Fibroblast of skin of right biceps (primary cell): Measurements from ENCODE around the gene INSRR.

Experiments used
- DNase-seq: peaks from one replicate; pipeline ENCODE4 v3.0.0-alpha.2; 2013

The INSRR gene

DNA sequence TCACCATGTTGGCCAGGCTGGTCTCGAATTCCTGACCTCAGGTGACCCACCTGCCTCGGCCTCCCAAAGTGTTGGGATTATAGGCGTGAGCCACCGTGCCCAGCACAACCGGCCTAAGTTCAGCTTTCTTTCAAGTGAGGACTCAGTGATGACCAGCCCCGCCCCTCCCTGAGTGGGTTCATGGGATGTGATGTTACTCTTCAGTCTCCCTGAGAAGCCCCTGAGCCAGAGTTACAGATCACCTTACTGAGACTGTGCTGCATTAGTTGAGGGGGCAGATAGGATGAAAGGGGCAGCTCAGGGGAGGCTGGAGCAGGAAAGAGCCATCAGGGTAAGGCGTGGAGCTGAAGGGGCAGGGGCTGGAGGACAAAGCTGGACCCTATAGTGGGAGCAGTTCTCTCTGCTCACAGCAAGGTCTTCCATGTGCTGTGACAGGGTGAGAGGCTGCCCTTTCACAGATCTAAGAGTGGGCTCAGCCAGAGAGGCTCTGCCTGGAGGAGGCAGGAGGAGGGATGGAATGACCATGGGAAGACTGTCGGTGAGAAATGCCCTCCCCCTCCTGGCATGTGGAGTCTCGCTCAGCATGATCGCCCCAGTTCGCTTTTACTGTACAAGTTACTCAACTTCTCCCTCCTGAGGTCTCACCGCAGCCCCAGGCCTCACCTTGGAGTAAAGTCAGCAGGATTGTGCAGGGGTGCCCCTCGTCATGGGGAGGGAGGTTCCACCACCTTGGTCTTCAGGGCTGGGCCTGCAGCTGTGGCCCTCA, 55.6 kb downstream of the INSRR start:
- DNase-seq: no peak

DNA sequence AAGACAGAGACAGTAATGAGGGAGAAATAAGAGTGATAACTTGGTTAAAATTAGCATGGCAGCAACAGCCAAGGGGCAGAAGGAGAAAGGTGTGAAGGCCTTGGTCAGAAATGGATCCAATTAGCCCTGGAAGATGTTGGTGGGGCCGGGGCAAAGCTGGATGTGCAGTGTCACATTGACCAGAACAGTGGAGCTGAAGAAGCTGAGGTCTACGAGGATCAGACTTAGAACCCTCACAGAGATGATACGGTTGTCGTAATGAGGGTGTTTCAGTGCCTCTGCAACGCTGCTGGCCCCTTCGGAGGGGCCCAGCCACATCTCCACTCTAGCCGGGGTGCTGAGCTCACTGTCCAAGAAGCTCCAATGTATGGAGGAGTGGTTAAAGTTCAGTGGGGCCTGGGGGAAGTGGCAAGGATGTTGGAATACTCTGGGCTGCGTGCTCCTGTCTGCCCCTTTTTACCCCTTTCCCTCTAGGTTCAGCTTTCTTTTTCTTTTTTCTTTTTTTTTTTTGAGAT, 56.4 kb downstream of the INSRR start:
- DNase-seq: no peak

DNA sequence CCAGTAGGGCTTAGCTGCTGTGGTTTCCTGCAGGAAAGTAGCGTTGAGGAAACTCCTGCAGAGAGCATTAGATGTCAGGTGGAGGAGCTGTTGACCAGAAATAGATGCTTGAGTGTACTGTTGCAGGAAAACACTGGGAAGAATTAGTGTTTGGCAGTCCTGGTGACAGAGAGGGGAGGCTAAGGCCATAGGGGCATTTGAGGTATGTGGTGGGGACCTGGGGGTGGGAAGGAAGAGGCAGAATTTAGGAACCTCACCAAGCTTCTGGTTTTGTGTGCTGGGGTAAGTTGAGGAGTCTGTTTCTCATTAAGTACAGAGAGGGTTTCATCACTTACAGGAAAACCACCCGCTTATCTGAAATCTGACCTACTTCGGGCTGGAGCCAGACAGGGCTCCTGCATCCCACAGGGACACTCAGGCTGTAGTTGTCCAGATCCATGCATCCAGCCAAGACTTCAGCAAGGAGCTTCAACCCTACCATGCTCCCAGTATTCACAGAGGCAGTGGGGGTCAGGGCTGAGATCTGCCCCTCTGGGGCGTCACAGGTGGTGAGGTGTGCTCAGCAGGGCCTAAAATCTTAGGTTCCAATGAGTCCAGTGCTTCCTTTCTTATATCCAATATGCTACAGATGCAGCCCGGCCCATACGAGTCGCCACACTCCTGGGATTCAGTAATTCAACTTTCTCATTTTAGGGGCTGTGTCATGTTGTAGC, 57.4 kb downstream of the INSRR start:
- peak; percentile 96 for DNase-seq

DNA sequence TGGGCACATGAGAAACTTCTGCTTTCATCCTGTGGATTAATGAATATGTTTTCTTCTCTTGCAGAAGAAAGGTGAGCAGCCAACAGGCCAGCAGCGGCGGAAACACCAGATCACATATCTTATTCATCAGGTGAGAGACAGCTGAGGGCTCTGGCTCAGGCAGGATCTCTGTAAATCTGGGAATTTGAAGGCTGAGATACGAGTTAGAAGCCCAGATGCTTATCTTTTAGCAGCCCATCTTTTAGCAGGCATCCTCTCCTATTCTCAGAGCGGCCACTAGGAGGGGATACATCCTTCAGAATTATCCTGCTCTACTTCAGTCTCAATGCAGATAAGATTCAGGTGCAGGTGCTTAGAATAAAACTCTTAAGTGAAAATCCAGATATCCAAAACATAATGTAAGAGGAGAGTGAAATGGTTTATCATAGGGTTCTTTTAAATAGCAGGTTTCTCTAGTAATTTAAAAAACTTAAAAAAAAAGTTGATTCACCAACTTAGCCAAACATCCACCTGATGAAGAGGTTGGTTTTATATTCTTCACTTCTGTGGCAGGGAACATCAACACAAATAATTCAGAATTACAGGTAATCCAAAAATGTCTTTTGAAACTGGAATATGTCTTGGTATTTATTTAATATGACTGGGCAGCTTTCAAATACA, 61.6 kb downstream of the INSRR start:
- DNase-seq: peak; percentile 63

DNA sequence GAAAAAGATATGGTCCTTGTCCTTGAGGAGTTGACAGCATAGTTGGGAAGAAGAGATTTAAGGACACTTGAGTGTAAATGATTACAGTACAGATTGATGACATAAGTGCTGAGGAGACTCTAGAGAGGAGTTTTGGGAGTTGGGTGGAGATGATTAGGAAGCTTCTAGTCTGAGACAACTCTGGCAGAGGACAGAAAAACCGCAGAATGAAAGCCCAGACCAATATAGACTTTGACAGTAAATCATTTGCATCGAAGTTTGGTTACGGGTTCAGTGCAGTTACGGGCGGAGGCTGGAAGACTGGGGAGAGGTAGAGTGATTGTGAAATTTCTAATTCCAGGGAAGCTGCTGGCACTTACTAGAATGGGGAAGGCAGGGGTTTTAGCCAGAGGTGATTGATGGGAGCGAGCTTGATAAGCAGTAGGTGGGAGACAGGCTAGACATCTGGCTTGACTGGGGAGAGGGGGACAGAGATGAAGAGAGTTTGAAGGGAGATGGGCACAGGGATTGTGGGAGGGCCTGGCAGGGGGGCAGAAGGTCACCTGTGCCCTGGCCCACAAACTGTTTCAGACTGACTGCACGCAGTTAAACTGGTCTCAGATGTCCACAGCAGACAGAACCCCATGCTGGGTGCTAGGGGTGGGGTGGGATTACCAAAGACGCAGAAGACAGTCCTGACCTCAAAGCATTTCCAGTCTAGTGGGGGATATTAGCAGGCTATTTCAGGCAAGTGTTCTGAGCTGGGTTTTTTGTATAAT, 62.4 kb downstream of the INSRR start:
- peak; percentile 66 for DNase-seq

DNA sequence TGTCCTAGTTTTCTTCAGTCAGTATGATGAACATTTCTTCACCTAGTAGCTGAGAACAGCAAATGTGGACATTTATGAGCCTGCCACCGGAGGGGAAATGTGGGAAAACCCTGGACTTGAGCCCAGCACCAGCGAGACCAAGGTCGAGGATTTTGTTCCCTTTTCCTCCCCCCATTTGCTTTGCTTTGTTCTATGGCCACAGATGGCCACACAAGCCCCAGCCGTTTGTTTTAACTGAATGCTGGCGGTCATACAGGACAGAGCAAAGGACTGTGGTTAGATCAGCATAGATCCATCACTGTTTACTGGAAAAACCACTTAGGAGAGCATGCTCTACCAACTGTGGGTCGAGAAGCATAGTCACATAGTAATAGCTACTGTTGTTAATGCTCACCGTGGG, 63.1 kb downstream of the INSRR start:
- peak; percentile 14 for DNase-seq

DNA sequence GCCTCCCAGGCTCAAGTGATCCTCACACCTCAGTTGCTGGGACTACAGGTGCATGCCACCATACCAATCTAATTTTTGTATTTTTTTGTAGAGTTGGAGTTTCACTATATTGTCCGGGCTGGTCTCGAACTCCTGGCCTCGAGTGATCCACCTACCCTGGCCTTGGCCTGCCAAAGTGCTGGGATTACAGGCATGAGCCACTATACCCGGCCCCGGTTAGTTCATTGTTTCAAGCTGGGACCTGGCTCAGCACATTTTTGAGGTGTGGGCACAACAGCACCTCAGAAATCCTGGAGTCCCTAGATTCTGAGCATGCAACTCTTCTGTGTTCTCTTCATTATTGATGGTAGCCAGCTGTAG, 63.6 kb downstream of the INSRR start:
- DNase-seq: no peak

DNA sequence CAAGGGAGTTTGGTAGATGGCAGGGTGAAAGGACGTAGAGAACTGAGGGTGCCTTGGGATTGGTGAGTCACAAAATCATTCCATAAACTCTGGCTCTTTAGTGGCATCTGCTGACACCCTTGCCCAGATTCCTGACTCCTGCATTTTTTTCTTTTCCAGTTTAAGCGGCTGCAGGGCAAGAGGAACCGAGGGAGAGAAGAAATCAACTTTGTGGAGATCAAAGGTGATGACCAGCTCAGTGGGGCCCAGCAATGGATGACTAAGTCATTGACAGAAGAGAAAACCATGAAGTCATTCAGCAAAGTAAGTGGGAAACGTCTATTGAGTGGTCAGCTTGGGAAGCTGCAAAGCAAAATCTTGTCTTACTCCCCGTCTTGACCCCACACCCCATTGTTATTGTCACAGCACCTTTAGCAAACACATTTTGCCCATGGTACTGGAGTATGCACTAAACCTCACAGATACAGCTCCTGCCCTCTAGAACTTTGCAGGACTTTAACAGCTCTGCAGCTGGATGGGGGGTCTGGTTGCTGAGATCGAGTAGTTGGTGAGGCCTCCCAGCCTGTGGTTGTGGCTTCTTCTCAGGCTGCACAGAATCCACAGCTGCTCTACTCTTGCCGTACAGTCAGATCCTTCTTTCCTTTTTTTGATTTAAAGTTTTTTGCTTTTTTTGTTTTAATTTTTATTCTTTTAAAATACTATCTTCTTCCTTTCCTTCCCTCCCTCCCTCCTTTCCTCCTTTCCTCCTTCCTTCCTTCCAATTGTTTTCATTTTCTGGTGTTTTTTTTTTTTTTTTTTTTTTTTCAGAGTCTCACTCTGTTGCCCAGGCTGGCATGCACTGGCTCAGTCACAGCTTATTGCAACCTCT, 64.2 kb downstream of the INSRR start:
- DNase-seq: no peak
